Astrocyte of the cerebellum (primary cell): Measurements from ENCODE around the gene TIMM10.
A peak's percentile ranks its signal among the peaks of the same experiment; 100 is the strongest.

Source experiments
- DNase-seq: peaks from one replicate; pipeline ENCODE4 v3.0.0-alpha.2; 2011; ENCODE audit warnings: low read depth
- H3K4me3 ChIP-seq: 2 replicates; pipeline ENCODE4 v1.5.1; 2011; ENCODE audit warnings: mild to moderate bottlenecking, low read depth, low read length, moderate library complexity
- CTCF ChIP-seq: IDR thresholded peaks from 2 replicates; pipeline ENCODE4 v1.5.1; 2012; ENCODE audit warnings: low read length, low read depth, moderate library complexity, mild to moderate bottlenecking; ENCODE audit errors: missing control alignments
- in situ Hi-C: cut with HindIII; loops from 2 replicates; pipeline ENCODE4 v1.10.0; 2017; ENCODE audit warnings: low sequenced_read_pairs

TIMM10 gene

GRCh38 chr11:57515332-57516060 is 15.1 kb downstream of the TIMM10 start, which contains the start of gene SLC43A1:
Gene SLC43A1, minus strand, starts transcription at chr11:57515702. Its CDS starts 1,591 bp downstream, at chr11:57514111.
- no peak for TF ChIP-seq CTCF
- peak within 1 kb of the TSS; percentile 80 for H3K4me3 ChIP-seq
- in situ Hi-C loops: no loop called here
- no peak for DNase-seq

GRCh38 chr11:57514538-57515331 is 15.8 kb downstream of the TIMM10 start:
- in situ Hi-C loops: no loop called here
- peak overlapping the region; percentile 80 for H3K4me3 ChIP-seq
- TF ChIP-seq CTCF: no peak
- DNase-seq: no peak

GRCh38 chr11:57513911-57514537 is 16.5 kb downstream of the TIMM10 start:
- no peak for DNase-seq
- in situ Hi-C loops: no loop called here
- TF ChIP-seq CTCF: no peak
- H3K4me3 ChIP-seq: peak overlapping the region; percentile 80

- no peak overlapping the region for H3K4me3 ChIP-seq
- no peak for TF ChIP-seq CTCF
- in situ Hi-C loops: no loop called here
- DNase-seq: no peak
Measured at GRCh38 chr11:57513452-57513795, 17.1 kb downstream of the TIMM10 start.

- no peak for TF ChIP-seq CTCF
- in situ Hi-C loops: no loop called here
- no peak for DNase-seq
- no peak overlapping the region for H3K4me3 ChIP-seq
Measured at GRCh38 chr11:57512646-57513451, 17.7 kb downstream of the TIMM10 start.
